Pancreas (tissue), 10 donors: ENCODE data around the gene GNPTAB. TPM values are rescaled to one million over a fixed set of nuclear protein-coding genes. Genes with fewer than 3 reads are reported as not detected.
"Not testable (repeated sequence)": the region's sequence is repeated elsewhere in the genome, so short reads cannot be mapped to it uniquely, and the experiment has no call there.

Source experiments
- ATAC-seq, 4 donors: fragments of 200-7000 bp; cut with Tn5 transposase; one replicate each; pipeline versions ENCODE4 v1.8.0 to v1.9.1; 2020; ENCODE audit warnings: mild to moderate bottlenecking in 4 of 4, moderate library complexity in 4 of 4
- DNase-seq, 6 donors: peaks; one replicate each; pipeline ENCODE4 v3.0.0-alpha.2; 2020
- FAIRE-seq: peaks from 2 replicates; lab custom pipeline; 2012; peaks lifted over from hg19 to GRCh38; lab: Jason Lieb, UNC
- H3K27ac ChIP-seq, 4 donors: fragments of 200-600 bp; sonication (generic); 1 replicate in 3 of 4; 2 replicates in 1 of 4; pipeline versions ENCODE4 v1.5.0 to v1.8.0; 2020
- H3K27me3 ChIP-seq, 4 donors: fragments of 200-600 bp; one replicate each; pipeline ENCODE4 v1.8.0; 2021
- H3K36me3 ChIP-seq, 3 donors: fragments of 200-600 bp; sonication (generic) in 1 of 3; one replicate each; pipeline versions ENCODE4 v1.5.0 to v1.8.0; 2020 to 2021
- H3K4me1 ChIP-seq, 3 donors: fragments of 200-600 bp; one replicate each; pipeline ENCODE4 v1.8.0; 2021
- H3K4me3 ChIP-seq, 4 donors: fragments of 200-600 bp; sonication (generic) in 2 of 4; one replicate each; pipeline versions ENCODE4 v1.5.0 to v1.8.0; 2020 to 2021
- H3K9me3 ChIP-seq, 4 donors: fragments of 200-600 bp; one replicate each; pipeline ENCODE4 v1.8.0; 2021
- CTCF ChIP-seq, 4 donors: fragments of 200-600 bp; sonication (generic) in 3 of 4; IDR thresholded peaks; one replicate each; pipeline versions ENCODE4 v1.5.0 to v1.8.0; 2021; ENCODE audit warnings: antibody characterized with exemption in 4 of 4
- whole genome bisulfite sequencing, 2 donors: extraction: QIAGEN DNeasy Blood & Tissue Kit; methylation state at CpG; one replicate each; pipeline ENCODE4 v1.1.7; 2013; 5-methylcytosine and 5-hydroxymethylcytosine counted together
- intact Hi-C, 3 donors: fragments of 100-400 bp; cut with DNase I; formaldehyde crosslinking; loops; one replicate each; pipeline versions ENCODE4 v1.11.1 to v1.14.2; 2022
- polyA plus RNA-seq, 2 donors: library from polyadenylated mRNA; stranded (reverse); fragments of 200-250 nt; gene quantifications; one replicate each; pipeline ENCODE4 v1.2.3, GENCODE V29; 2013
- total RNA-seq, 6 donors: library from RNA; stranded (reverse); fragmentation: NEBNext Ultra II Directional in 4 of 6; extraction: Animal tissue kit (Norgen Biotek cat#: 25700) in 4 of 6; gene quantifications; one replicate each; pipeline versions ENCODE4 v1.2.1 to v1.2.4, GENCODE V29; 2021 to 2023
- donor health status: healthy with polysubstance abuse.
- donor health status: DM: no; HTN: no; CAD: no; lungs with moderate emphysema.
- donor health status: DM: no; HTN: no; CAD: no.
- donor health status: control.
- donor health status: control.
- donor health status: Bipolar disorder and iron deficiency.
- donor health status: DM: yes; HTN: yes; CAD: no.
- donor health status: DM: no; HTN: no; CAD: no.
- donor health status: DM: no; HTN: no; CAD: no.
- donor health status: DM: yes; HTN: yes; CAD: no.

Gene GNPTAB
- total and polyA plus RNA-seq, 8 donors, result 5.4 to 27.7 (median 12.2) TPM

GRCh38 chr12:101737476-101737875 lies 93.3 kb downstream of the GNPTAB start:
- H3K4me1 ChIP-seq, result peaks cover 0 to 5% (median 0%) of the 10 kb centered on the region in 3 donors
- no peaks in the 10 kb centered on the region for H3K27me3 ChIP-seq
- intact Hi-C loops, result no loop called here
- H3K9me3 ChIP-seq, result no peaks in the 10 kb centered on the region
- no peak overlapping the region for H3K27ac ChIP-seq
- H3K36me3 ChIP-seq, result no peaks in the 10 kb centered on the region
- WGBS, 2 donors, result 93 to 95% methylated on average over 6 of the region's 6 CpGs
- FAIRE-seq, result no peak
- TF ChIP-seq CTCF (IDR thresholded peaks at IDR 0.05), result no peak
- ATAC-seq, result no peak
- no peak for DNase-seq
- no peak overlapping the region for H3K4me3 ChIP-seq

GRCh38 chr12:101734482-101734881 lies 96.3 kb downstream of the GNPTAB start:
- H3K36me3 ChIP-seq, H3K9me3 ChIP-seq, ATAC-seq, H3K27me3 ChIP-seq, FAIRE-seq, H3K27ac ChIP-seq, DNase-seq, H3K4me1 ChIP-seq, H3K4me3 ChIP-seq, intact Hi-C loops: not testable (repeated sequence)
- WGBS, 2 donors, result 94 to 96% methylated on average over 5 of the region's 5 CpGs

GRCh38 chr12:101733166-101733565 lies 97.6 kb downstream of the GNPTAB start:
- H3K4me1 ChIP-seq, result peaks cover 0 to 5% (median 0%) of the 10 kb centered on the region in 3 donors
- DNase-seq (no peak), FAIRE-seq (no peak), ATAC-seq (no peak)
- no peak overlapping the region for H3K4me3 ChIP-seq
- no peak for TF ChIP-seq CTCF (IDR thresholded peaks at IDR 0.05)
- intact Hi-C loops, result no loop called here
- H3K27ac ChIP-seq, result no peak overlapping the region
- H3K36me3 ChIP-seq, result no peaks in the 10 kb centered on the region
- WGBS, 2 donors, result 35 to 53% methylated on average over 2 of the region's 2 CpGs
- H3K27me3 ChIP-seq, result no peaks in the 10 kb centered on the region
- H3K9me3 ChIP-seq, result no peaks in the 10 kb centered on the region

GRCh38 chr12:101732318-101732717 lies 98.4 kb downstream of the GNPTAB start:
- intact Hi-C loops, result no loop called here
- Histone ChIP-seq H3K36me3 (no peaks in the 10 kb centered on the region), H3K4me1 (peaks cover 0 to 5% (median 0%) of the 10 kb centered on the region in 3 donors), H3K27ac (no peak overlapping the region), H3K4me3 (no peak overlapping the region), H3K27me3 (no peaks in the 10 kb centered on the region), H3K9me3 (no peaks in the 10 kb centered on the region)
- no peak for DNase-seq
- no peak for TF ChIP-seq CTCF (IDR thresholded peaks at IDR 0.05)
- ATAC-seq, result no peak
- 92 to 94% methylated on average over 1 of the region's 1 CpG for WGBS, 2 donors
- no peak for FAIRE-seq

GRCh38 chr12:101729842-101730241 lies 100.9 kb downstream of the GNPTAB start:
- ATAC-seq, result no peak

More at GRCh38 chr12:101729842-101730241, 100.9 kb downstream of the GNPTAB start:
- DNase-seq (no peak), FAIRE-seq (no peak)
- no peaks in the 10 kb centered on the region for H3K27me3 ChIP-seq
- H3K4me1 ChIP-seq, result peaks cover 5 to 12% (median 9%) of the 10 kb centered on the region in 3 donors
- no peak overlapping the region for H3K27ac ChIP-seq
- no peak overlapping the region for H3K4me3 ChIP-seq
- TF ChIP-seq CTCF (IDR thresholded peaks at IDR 0.05), result no peak
- H3K36me3 ChIP-seq, result no peaks in the 10 kb centered on the region
- no peaks in the 10 kb centered on the region for H3K9me3 ChIP-seq
- intact Hi-C loops, result no loop called here
